CD14-positive monocyte (primary cell): Measurements from ENCODE around the gene SPHK1. TPM values are rescaled to one million over a fixed set of nuclear protein-coding genes. Genes with fewer than 3 reads are reported as not detected.

Experiments used
- DNase-seq, 3 donors: peaks; one replicate each; pipeline ENCODE4 v3.0.0-alpha.2; 2011 to 2022
- H2AFZ ChIP-seq: 2 replicates; pipeline ENCODE4 v1.6.0; 2012; ENCODE audit warnings: mild to moderate bottlenecking, low read depth, low read length, inconsistent platforms; ENCODE audit not compliant: insufficient read depth, poor library complexity, severe bottlenecking
- H3K27ac ChIP-seq, 2 donors: 1 replicate in 1 of 2; 2 replicates in 1 of 2; pipeline ENCODE4 v1.5.1; 2012 to 2013; ENCODE audit warnings: low read length in 2 of 2, control low read depth in 1 of 2, inconsistent platforms in 1 of 2, low read depth in 1 of 2, mild to moderate bottlenecking in 1 of 2
- H3K27me3 ChIP-seq, 2 donors: one replicate each; pipeline versions ENCODE4 v1.6.0 to v1.6.1; 2011 to 2013; ENCODE audit warnings: low read length in 2 of 2; ENCODE audit not compliant: control insufficient read depth in 2 of 2, insufficient read depth in 2 of 2
- H3K36me3 ChIP-seq, 2 donors: replicated peaks in 1 of 2; 1 replicate in 1 of 2; 2 replicates in 1 of 2; pipeline versions ENCODE4 v1.5.1 to v1.6.1; 2012 to 2013; ENCODE audit warnings: low read length in 2 of 2, control low read depth in 1 of 2, inconsistent platforms in 1 of 2, mild to moderate bottlenecking in 1 of 2; ENCODE audit not compliant: insufficient read depth in 2 of 2, control insufficient read depth in 1 of 2
- H3K4me1 ChIP-seq, 2 donors: 1 replicate in 1 of 2; 2 replicates in 1 of 2; pipeline versions ENCODE4 v1.5.1 to v1.6.1; 2012 to 2013; ENCODE audit warnings: low read length in 2 of 2, control low read depth in 1 of 2, inconsistent platforms in 1 of 2, mild to moderate bottlenecking in 1 of 2, moderate library complexity in 1 of 2; ENCODE audit not compliant: insufficient read depth in 2 of 2, control insufficient read depth in 1 of 2
- H3K4me2 ChIP-seq: replicated peaks from 2 replicates; pipeline ENCODE3; 2012; ENCODE audit warnings: low read length, moderate library complexity, mild to moderate bottlenecking; ENCODE audit not compliant: poor library complexity, severe bottlenecking; ENCODE audit errors: extremely low read depth
- H3K4me3 ChIP-seq, 3 experiments: fragments of 200-600 bp in 1 of 3; sonication (generic) in 1 of 3; replicated peaks in 1 of 3; 1 replicate in 2 of 3; 2 replicates in 1 of 3; pipeline ENCODE4 v1.5.1; 2011 to 2013; ENCODE audit warnings: low read length in 3 of 3, mild to moderate bottlenecking in 3 of 3, control low read depth in 2 of 3, low read depth in 2 of 3, inconsistent platforms in 1 of 3, moderate library complexity in 1 of 3
- H3K79me2 ChIP-seq: 2 replicates; pipeline ENCODE4 v1.6.0; 2012; ENCODE audit warnings: mild to moderate bottlenecking, control low read depth, inconsistent platforms, low read length, moderate library complexity; ENCODE audit not compliant: insufficient read depth
- H3K9ac ChIP-seq: 2 replicates; pipeline ENCODE4 v1.6.0; 2017; ENCODE audit warnings: low read length, mild to moderate bottlenecking; ENCODE audit not compliant: insufficient read depth, poor library complexity, severe bottlenecking
- H3K9me3 ChIP-seq, 2 donors: replicated peaks in 1 of 2; 1 replicate in 1 of 2; 2 replicates in 1 of 2; pipeline versions ENCODE4 v1.5.1 to v1.6.1; 2012 to 2013; ENCODE audit warnings: low read length in 2 of 2, control low read depth in 1 of 2; ENCODE audit not compliant: control insufficient read depth in 1 of 2, insufficient read depth in 1 of 2
- H4K20me1 ChIP-seq: 2 replicates; pipeline ENCODE4 v1.6.0; 2012; ENCODE audit warnings: mild to moderate bottlenecking, low read length, control low read depth, moderate library complexity; ENCODE audit not compliant: insufficient read depth
- H3K27ac Mint-ChIP-seq, 7 donors: one replicate each; pipeline ENCODE4 v1.8.0; 2020; ENCODE audit warnings: mild to moderate bottlenecking in 7 of 7, mixed read lengths in 7 of 7, moderate library complexity in 6 of 7, inconsistent platforms in 2 of 7
- H3K27me3 Mint-ChIP-seq, 3 donors: one replicate each; pipeline ENCODE4 v1.8.0; 2021 to 2022; ENCODE audit warnings: low read depth in 3 of 3, mild to moderate bottlenecking in 3 of 3, mixed read lengths in 3 of 3, moderate library complexity in 3 of 3, inconsistent platforms in 1 of 3
- H3K36me3 Mint-ChIP-seq, 2 donors: one replicate each; pipeline ENCODE4 v1.8.0; 2020; ENCODE audit warnings: mixed read lengths in 2 of 2, inconsistent platforms in 1 of 2, mild to moderate bottlenecking in 1 of 2
- H3K4me1 Mint-ChIP-seq: one replicate; pipeline ENCODE4 v1.8.0; 2020; ENCODE audit warnings: mild to moderate bottlenecking, mixed read lengths
- H3K4me3 Mint-ChIP-seq, 2 donors: one replicate each; pipeline ENCODE4 v1.8.0; 2020; ENCODE audit warnings: mild to moderate bottlenecking in 2 of 2, mixed read lengths in 2 of 2, moderate library complexity in 1 of 2
- H3K9me3 Mint-ChIP-seq, 7 donors: one replicate each; pipeline ENCODE4 v1.8.0; 2020 to 2022; ENCODE audit warnings: mixed read lengths in 7 of 7, mild to moderate bottlenecking in 6 of 7, moderate library complexity in 6 of 7, inconsistent platforms in 2 of 7
- WGBS: methylation state at CpG from one replicate; pipeline ENCODE4 v1.1.5; 2013; ENCODE audit warnings: missing lambda C conversion rate; ENCODE audit not compliant: insufficient coverage; 5-methylcytosine and 5-hydroxymethylcytosine counted together
- intact Hi-C, 2 donors: fragments of 100-400 bp; cut with micrococcal nuclease; formaldehyde crosslinking; loops; one replicate each; pipeline versions ENCODE4 v1.15.0 to v1.15.1; 2023
- polyA plus RNA-seq, 3 donors: library from polyadenylated mRNA; depleted of rRNA in 1 of 3; unstranded in 2 of 3; stranded (reverse) in 1 of 3; fragments of 300-500 nt in 2 of 3; fragments of >200 nt in 1 of 3; fragmentation: Illumina TruSeq in 2 of 3; gene quantifications; 1 replicate in 2 of 3; 2 replicates in 1 of 3; pipeline ENCODE4 v1.2.3, GENCODE V29; 2012 to 2021
- TF ChIP-seq, protein P1 (sequence below): fragments of 200-600 bp; IDR thresholded peaks from one replicate; pipeline ENCODE4 v1.8.0; 2022; ENCODE audit warnings: antibody characterized with exemption, mild to moderate bottlenecking

Gene SPHK1
- polyA plus RNA-seq, 3 donors: 12.9 to 33.9 (median 19.1) TPM

DNA sequence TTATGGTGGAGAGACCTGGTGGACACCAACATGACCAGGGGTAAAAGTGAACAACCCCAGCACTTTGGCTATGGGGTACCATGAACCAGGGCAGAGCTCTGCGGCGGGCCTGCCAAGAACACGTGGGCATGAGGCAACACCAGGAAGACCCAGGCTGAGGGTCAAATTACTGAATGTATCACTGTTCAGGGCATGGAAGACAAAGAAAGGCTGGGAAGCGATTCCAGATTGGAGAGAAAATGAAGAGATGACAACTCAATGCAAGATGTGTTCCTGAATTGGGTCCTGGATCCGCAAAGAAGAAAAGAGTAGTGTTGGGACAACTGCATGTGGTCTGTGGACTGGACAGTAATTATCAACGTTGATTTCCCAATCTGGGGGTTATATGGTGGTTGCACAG, 19.8 kb downstream of the SPHK1 start:
- peaks cover 32% of the 10 kb centered on the region for H3K4me1 Mint-ChIP-seq
- H3K36me3 ChIP-seq: peaks cover 56 to 59% of the 10 kb centered on the region in 2 donors

DNA sequence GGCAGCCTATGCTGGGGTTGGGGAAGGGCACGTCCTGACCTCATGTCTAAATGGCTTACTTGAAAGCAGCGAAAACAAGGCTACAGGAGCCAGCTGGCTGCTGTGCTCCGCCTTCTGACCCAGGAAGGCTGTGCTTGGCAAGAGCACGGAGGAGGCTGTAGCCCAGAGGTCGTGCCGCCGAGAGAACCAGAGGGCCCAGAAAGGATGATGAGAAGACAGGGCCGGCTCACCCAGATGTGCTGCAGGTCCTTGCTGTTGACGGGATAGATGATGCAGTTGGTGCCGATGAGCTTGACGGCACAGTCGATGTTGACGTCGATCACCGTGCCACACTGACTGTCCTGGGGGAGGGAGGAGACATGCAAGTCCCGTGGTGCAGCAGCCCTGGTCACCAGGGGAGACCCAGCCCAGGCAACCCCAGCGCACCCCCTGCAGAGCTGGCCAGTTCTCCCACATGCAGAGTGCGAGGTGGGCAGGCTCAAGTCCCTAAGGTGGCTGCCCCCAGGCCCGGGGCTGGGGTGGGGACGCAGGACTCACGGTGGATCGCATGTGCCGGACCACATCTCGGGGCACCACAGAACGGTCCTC, 20.7 kb downstream of the SPHK1 start:
- Histone ChIP-seq H3K27me3 (no peaks in the 10 kb centered on the region), H4K20me1 (peaks cover 52% of the 10 kb centered on the region), H3K4me1 (peaks cover 16 to 22% of the 10 kb centered on the region in 2 donors), H3K4me3 (no peak overlapping the region), H3K27ac (no peak overlapping the region), H3K9me3 (no peaks in the 10 kb centered on the region), H3K4me2 (no peak overlapping the region), H3K36me3 (peaks cover 48 to 55% of the 10 kb centered on the region in 2 donors), H3K79me2 (peaks cover 10% of the 10 kb centered on the region), H2AFZ (no peak overlapping the region), H3K9ac (no peak overlapping the region)
- H3K36me3 Mint-ChIP-seq: peaks cover 55 to 58% of the 10 kb centered on the region in 2 donors
- H3K4me3 Mint-ChIP-seq: no peak overlapping the region
- peaks cover 3 to 5% (median 4%) of the 10 kb centered on the region in 3 donors for H3K27me3 Mint-ChIP-seq
- H3K9me3 Mint-ChIP-seq: peaks cover 0 to 2% (median 0%) of the 10 kb centered on the region in 7 donors
- intact Hi-C loops: loop anchor here in 1 of 2 donors (10.0 kb wide), 1 partner anchor 280 kb away; no protein-coding TSS in a partner anchor
- TF ChIP-seq, protein P1, sequence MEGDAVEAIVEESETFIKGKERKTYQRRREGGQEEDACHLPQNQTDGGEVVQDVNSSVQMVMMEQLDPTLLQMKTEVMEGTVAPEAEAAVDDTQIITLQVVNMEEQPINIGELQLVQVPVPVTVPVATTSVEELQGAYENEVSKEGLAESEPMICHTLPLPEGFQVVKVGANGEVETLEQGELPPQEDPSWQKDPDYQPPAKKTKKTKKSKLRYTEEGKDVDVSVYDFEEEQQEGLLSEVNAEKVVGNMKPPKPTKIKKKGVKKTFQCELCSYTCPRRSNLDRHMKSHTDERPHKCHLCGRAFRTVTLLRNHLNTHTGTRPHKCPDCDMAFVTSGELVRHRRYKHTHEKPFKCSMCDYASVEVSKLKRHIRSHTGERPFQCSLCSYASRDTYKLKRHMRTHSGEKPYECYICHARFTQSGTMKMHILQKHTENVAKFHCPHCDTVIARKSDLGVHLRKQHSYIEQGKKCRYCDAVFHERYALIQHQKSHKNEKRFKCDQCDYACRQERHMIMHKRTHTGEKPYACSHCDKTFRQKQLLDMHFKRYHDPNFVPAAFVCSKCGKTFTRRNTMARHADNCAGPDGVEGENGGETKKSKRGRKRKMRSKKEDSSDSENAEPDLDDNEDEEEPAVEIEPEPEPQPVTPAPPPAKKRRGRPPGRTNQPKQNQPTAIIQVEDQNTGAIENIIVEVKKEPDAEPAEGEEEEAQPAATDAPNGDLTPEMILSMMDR: no peak
- H3K4me1 Mint-ChIP-seq: peaks cover 32% of the 10 kb centered on the region
- no peak for DNase-seq
- 98% methylated on average over 18 of the region's 25 CpGs for WGBS
- H3K27ac Mint-ChIP-seq: no peak overlapping the region

More for the DNA sequence above, 19.8 kb downstream of the SPHK1 start:
- Mint-ChIP-seq H3K27me3 (peaks cover 3 to 5% (median 4%) of the 10 kb centered on the region in 3 donors), H3K4me3 (no peak overlapping the region), H3K9me3 (peaks cover 0 to 2% (median 0%) of the 10 kb centered on the region in 7 donors), H3K27ac (peak overlapping the region in 2 of 7 donors; percentile 4 to 66), H3K36me3 (peaks cover 57 to 60% of the 10 kb centered on the region in 2 donors)
- H3K4me1 ChIP-seq: peaks cover 16 to 22% of the 10 kb centered on the region in 2 donors
- no peak overlapping the region for H3K4me3 ChIP-seq
- no peak overlapping the region for H3K9ac ChIP-seq
- no peak overlapping the region for H3K27ac ChIP-seq
- peaks cover 46% of the 10 kb centered on the region for H4K20me1 ChIP-seq
- no peaks in the 10 kb centered on the region for H3K27me3 ChIP-seq
- H3K4me2 ChIP-seq: no peak overlapping the region
- 91% methylated on average over 5 of the region's 6 CpGs for WGBS
- H3K79me2 ChIP-seq: peaks cover 10% of the 10 kb centered on the region
- TF ChIP-seq, protein P1: no peak
- DNase-seq: no peak
- no peak overlapping the region for H2AFZ ChIP-seq
- H3K9me3 ChIP-seq: no peaks in the 10 kb centered on the region
- intact Hi-C loops: loop anchor here in 1 of 2 donors (10.0 kb wide), 1 partner anchor 279 kb away; no protein-coding TSS in a partner anchor
